CD4-positive, alpha-beta memory T cell (primary cell): ENCODE data around the gene FNDC3B. TPM values are rescaled to one million over a fixed set of nuclear protein-coding genes. Genes with fewer than 3 reads are reported as not detected.
A peak's percentile ranks its signal among the peaks of the same experiment; 100 is the strongest.
"Not testable (repeated sequence)": the region's sequence is repeated elsewhere in the genome, so short reads cannot be mapped to it uniquely, and the experiment has no call there.

Source experiments
- CTCF ChIA-PET: fragments of 350-600 bp; sonication (Branson Sonifier 250); formaldehyde crosslinking; loops from one replicate; lab custom pipeline; 2021; ENCODE audit warnings: inconsistent platforms; ENCODE audit not compliant: partially characterized antibody; lab: Charles Lee
- POLR2A ChIA-PET: fragments of 350-600 bp; sonication (Branson Sonifier 250); formaldehyde crosslinking; loops from one replicate; lab custom pipeline; 2021; ENCODE audit not compliant: partially characterized antibody; lab: Charles Lee
- DNase-seq, 5 donors: peaks; one replicate each; pipeline versions ENCODE4 v3.0.0 to v3.0.0-alpha.2; 2020 to 2022; ENCODE audit warnings: mixed read lengths in 1 of 5
- H3K27ac ChIP-seq: one replicate; pipeline ENCODE4 v1.7.0; 2013; ENCODE audit warnings: low read depth, low read length
- H3K27me3 ChIP-seq: 2 replicates; pipeline ENCODE4 v1.7.0; 2013; ENCODE audit warnings: mild to moderate bottlenecking, low read length, moderate library complexity; ENCODE audit not compliant: insufficient read depth
- H3K36me3 ChIP-seq: 2 replicates; pipeline ENCODE4 v1.7.0; 2013; ENCODE audit warnings: mild to moderate bottlenecking, low read length, moderate library complexity; ENCODE audit not compliant: insufficient read depth
- H3K4me1 ChIP-seq: 2 replicates; pipeline ENCODE4 v1.7.0; 2013; ENCODE audit warnings: mild to moderate bottlenecking, low read length, moderate library complexity; ENCODE audit not compliant: insufficient read depth
- H3K4me3 ChIP-seq, 2 donors: one replicate each; pipeline ENCODE4 v1.7.0; 2013; ENCODE audit warnings: low read length in 2 of 2, mild to moderate bottlenecking in 1 of 2
- H3K9me3 ChIP-seq, 2 donors: one replicate each; pipeline ENCODE4 v1.7.0; 2013; ENCODE audit warnings: low read length in 2 of 2, control low read depth in 1 of 2; ENCODE audit not compliant: control insufficient read depth in 1 of 2
- H3K27ac Mint-ChIP-seq, 7 donors: one replicate each; pipeline ENCODE4 v1.8.0; 2020 to 2021; ENCODE audit warnings: mixed read lengths in 7 of 7, mild to moderate bottlenecking in 6 of 7, inconsistent platforms in 3 of 7, moderate library complexity in 3 of 7
- H3K27me3 Mint-ChIP-seq, 2 donors: one replicate each; pipeline ENCODE4 v1.8.0; 2020 to 2021; ENCODE audit warnings: mixed read lengths in 2 of 2
- H3K36me3 Mint-ChIP-seq, 2 donors: one replicate each; pipeline ENCODE4 v1.8.0; 2020 to 2021; ENCODE audit warnings: mixed read lengths in 2 of 2, inconsistent platforms in 1 of 2, mild to moderate bottlenecking in 1 of 2
- H3K4me1 Mint-ChIP-seq, 4 donors: one replicate each; pipeline ENCODE4 v1.8.0; 2020 to 2021; ENCODE audit warnings: mixed read lengths in 4 of 4, mild to moderate bottlenecking in 1 of 4
- H3K4me3 Mint-ChIP-seq, 8 donors: one replicate each; pipeline ENCODE4 v1.8.0; 2020 to 2021; ENCODE audit warnings: mixed read lengths in 8 of 8, mild to moderate bottlenecking in 7 of 8, moderate library complexity in 6 of 8, inconsistent platforms in 3 of 8
- H3K9me3 Mint-ChIP-seq, 8 donors: one replicate each; pipeline ENCODE4 v1.8.0; 2020 to 2021; ENCODE audit warnings: mixed read lengths in 8 of 8, mild to moderate bottlenecking in 5 of 8, inconsistent platforms in 3 of 8, moderate library complexity in 1 of 8
- intact Hi-C: fragments of 100-400 bp; cut with micrococcal nuclease; formaldehyde crosslinking; loops from one replicate; pipeline ENCODE4 v1.15.1; 2023
- polyA plus RNA-seq, 2 donors: library from polyadenylated mRNA; unstranded; fragments of 300-500 nt; fragmentation: Illumina TruSeq; gene quantifications; one replicate each; pipeline ENCODE4 v1.2.3, GENCODE V29; 2021
- total RNA-seq, 2 experiments: library from RNA; stranded (reverse); gene quantifications; one replicate each; pipeline ENCODE4 v1.2.3, GENCODE V29; 2021

FNDC3B gene
- total and polyA plus RNA-seq, 4 experiments from 2014 or later, result 10.9 to 18.2 (median 14.8) TPM

GRCh38 chr3:172093581-172094443, 54.4 kb downstream of the FNDC3B start:
- H3K36me3 Mint-ChIP-seq, H3K9me3 ChIP-seq, H3K9me3 Mint-ChIP-seq, DNase-seq, intact Hi-C loops, H3K27me3 ChIP-seq, H3K4me3 ChIP-seq, H3K4me3 Mint-ChIP-seq, H3K27me3 Mint-ChIP-seq, H3K27ac ChIP-seq, H3K36me3 ChIP-seq: not testable (repeated sequence)
- POLR2A ChIA-PET, result interaction anchor here (0.7 to 0.9 kb wide), 2 partner anchors 12 to 1021 kb away, joined by 3 read pairs; no protein-coding TSS in a partner anchor
- CTCF ChIA-PET, result interaction anchor here (1.3 kb wide), 1 partner anchor 239 kb away, joined by 5 read pairs; no protein-coding TSS in a partner anchor
- H3K27ac Mint-ChIP-seq, result peak overlapping the region in 1 of 7 donors; percentile 4
- peaks cover 23 to 44% (median 32%) of the 10 kb centered on the region in 4 donors for H3K4me1 Mint-ChIP-seq
- peaks cover 18% of the 10 kb centered on the region for H3K4me1 ChIP-seq

DNA sequence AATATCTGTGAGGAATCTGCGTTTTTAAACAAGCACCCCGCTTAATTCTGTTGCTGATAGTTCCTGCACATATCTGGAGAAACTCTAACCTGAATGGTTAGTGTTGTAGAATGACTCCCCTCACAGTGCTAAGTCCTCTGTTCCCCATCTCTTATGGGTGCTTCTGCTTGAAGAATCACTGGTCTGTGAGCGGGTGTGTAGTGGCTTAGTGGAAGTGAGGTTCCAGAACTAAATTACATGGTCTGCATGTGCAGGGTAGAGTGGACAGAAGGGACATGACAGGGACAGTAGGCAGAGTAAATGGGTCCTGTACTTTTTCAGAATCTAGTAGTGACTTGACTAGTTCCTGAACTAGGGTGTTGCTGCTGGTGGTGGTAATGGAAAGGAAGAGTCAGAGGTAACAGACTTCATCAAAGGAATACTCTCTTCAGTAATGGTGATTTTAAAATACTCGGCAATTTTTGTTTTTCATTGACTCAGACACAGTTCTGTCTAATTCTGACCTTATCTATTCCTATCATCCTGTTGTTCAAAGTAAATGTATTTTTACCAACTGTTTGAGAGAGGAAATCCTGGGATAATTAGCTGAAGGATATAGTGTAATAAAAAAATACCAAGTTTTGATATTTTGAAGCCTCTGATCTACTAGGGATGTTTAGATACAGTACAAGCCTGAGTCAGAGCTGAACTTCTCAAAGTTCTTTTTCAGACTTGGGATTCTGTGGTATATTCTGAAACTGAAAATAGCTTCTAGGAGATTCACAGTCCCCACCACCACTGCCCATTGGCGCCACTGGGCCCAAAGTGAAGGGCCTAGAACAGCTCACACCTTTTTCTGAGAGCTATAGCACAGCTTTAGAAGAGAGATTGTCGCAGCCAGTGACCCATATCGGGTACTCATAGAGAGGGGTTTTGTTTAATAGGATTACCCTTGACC, 55.5 kb downstream of the FNDC3B start:
- Histone ChIP-seq H3K27ac (no peak overlapping the region), H3K9me3 (no peaks in the 10 kb centered on the region), H3K36me3 (no peaks in the 10 kb centered on the region), H3K4me1 (peaks cover 27% of the 10 kb centered on the region), H3K4me3 (no peak overlapping the region), H3K27me3 (no peaks in the 10 kb centered on the region)
- ChIA-PET CTCF (no interaction called here), POLR2A (no interaction called here)
- intact Hi-C loops, result no loop called here
- no peak for DNase-seq
- H3K27ac Mint-ChIP-seq, result peak overlapping the region in 5 of 7 donors; percentile 23 to 38 (median 34)
- no peaks in the 10 kb centered on the region for H3K9me3 Mint-ChIP-seq
- peak overlapping the region in 2 of 8 donors; percentile 1 to 37 for H3K4me3 Mint-ChIP-seq
- no peaks in the 10 kb centered on the region for H3K27me3 Mint-ChIP-seq
- H3K36me3 Mint-ChIP-seq, result peaks cover 1 to 3% of the 10 kb centered on the region in 2 donors
- peaks cover 31 to 52% (median 41%) of the 10 kb centered on the region in 4 donors for H3K4me1 Mint-ChIP-seq

DNA sequence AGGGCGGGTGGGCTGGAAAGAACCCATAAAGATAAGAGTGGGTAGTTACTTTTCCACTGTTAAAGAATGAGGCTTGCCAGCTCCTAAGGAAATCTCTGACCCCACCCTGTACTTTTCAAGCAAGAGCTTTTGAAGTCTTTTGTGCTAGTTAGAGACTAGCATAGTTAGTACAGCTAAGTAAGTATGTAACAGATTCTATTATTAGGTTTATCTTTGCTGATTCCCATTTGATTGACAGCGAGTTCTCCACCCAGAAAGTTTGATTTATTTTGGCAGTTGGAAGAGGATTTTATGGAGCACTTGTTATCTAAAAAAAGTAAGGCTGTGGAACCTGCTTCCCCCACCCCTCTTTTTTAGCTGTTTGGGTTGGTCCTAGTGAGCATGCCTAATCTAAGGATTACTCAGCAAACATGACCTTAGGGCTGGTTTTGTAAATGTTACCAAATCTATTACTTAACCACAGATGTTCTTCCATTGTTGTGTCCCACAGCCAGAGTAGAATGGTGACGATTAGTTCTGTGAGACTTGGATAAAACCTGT, 57.6 kb downstream of the FNDC3B start:
- Histone ChIP-seq H3K4me3 (no peak overlapping the region), H3K27ac (no peak overlapping the region), H3K9me3 (no peaks in the 10 kb centered on the region), H3K4me1 (peaks cover 38% of the 10 kb centered on the region), H3K27me3 (no peaks in the 10 kb centered on the region), H3K36me3 (no peaks in the 10 kb centered on the region)
- no peak for DNase-seq
- intact Hi-C loops, result no loop called here
- Mint-ChIP-seq H3K27ac (no peak overlapping the region), H3K9me3 (no peaks in the 10 kb centered on the region), H3K36me3 (peaks cover 1 to 3% of the 10 kb centered on the region in 2 donors), H3K27me3 (no peaks in the 10 kb centered on the region), H3K4me3 (peak overlapping the region in 1 of 8 donors; percentile 31), H3K4me1 (peaks cover 28 to 59% (median 47%) of the 10 kb centered on the region in 4 donors)
- ChIA-PET CTCF (interaction anchor here (1.3 to 1.4 kb wide), 2 partner anchors 10 to 62 kb away, joined by 3 to 4 read pairs; no protein-coding TSS in a partner anchor), POLR2A (interaction anchor here (1.7 kb wide), 1 partner anchor 10 kb away, joined by 10 read pairs; no protein-coding TSS in a partner anchor)

DNA sequence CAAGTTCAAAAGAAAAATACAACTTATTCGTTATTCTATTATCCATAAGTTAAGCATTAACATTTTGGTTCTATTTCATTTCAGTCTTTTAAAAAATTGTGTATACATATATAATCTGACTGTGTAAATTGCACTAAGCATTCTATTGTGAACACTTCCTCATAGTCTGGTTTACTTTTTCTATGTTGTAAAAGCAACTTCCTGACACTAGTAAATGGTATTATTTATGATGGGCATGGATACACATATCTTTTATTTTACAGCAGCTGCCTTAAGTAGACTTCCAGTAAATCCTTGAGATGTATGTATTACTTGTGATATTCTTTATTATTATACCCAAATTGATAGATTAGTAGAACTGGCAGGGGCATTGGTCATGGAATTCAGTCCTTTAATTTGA, 58.2 kb downstream of the FNDC3B start:
- Mint-ChIP-seq H3K4me3 (no peak overlapping the region), H3K36me3 (peaks cover 1 to 3% of the 10 kb centered on the region in 2 donors), H3K27me3 (no peaks in the 10 kb centered on the region), H3K4me1 (peaks cover 35 to 59% (median 51%) of the 10 kb centered on the region in 4 donors), H3K27ac (no peak overlapping the region), H3K9me3 (no peaks in the 10 kb centered on the region)
- Histone ChIP-seq H3K4me1 (peaks cover 44% of the 10 kb centered on the region), H3K27ac (no peak overlapping the region), H3K27me3 (no peaks in the 10 kb centered on the region), H3K9me3 (no peaks in the 10 kb centered on the region), H3K36me3 (no peaks in the 10 kb centered on the region), H3K4me3 (no peak overlapping the region)
- no peak for DNase-seq
- CTCF ChIA-PET, result no interaction called here
- intact Hi-C loops, result no loop called here
- POLR2A ChIA-PET, result interaction anchor here (1.7 kb wide), 1 partner anchor 9 kb away, joined by 10 read pairs; no protein-coding TSS in a partner anchor

DNA sequence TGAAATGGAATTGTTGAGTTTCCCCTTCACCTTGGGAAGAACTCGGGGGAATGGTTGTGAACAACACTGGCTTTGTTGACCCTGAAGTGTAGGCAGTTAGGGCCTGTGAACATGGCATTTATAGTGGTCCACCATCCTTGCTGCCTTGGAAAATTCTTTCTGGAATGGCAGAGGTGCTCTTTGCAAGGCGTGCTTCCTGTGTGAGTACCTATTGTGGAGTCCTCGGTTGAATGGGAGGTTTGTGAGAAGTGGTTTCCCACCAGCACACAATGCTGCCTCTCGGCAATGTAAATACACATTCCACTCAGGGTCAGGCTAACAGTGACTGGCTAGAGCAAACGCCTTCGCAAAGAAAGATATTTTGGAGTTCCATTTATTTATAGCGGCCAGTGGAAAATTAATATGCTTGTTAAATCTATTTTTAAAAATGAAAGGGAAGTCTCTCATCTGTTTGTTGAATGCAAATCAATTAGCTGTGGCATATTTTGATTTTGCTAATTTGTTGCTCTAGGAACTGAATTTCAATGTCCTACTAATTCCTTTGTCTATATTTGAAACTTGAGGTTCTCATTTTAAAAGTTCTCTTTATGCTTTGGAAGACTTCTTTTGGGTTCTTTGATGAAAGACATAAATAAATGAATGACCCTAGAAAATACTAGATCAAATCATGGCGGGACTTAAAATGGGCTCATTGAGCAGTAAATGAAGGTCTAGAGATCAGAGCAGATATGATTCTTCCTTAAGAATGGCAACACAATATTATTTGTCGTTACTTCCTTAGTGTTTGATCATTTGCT, 59.5 kb downstream of the FNDC3B start:
- POLR2A ChIA-PET, result no interaction called here

GRCh38 chr3:172099495-172099808, 60.1 kb downstream of the FNDC3B start:
- no peak for DNase-seq
- Histone ChIP-seq H3K36me3 (no peaks in the 10 kb centered on the region), H3K27ac (no peak overlapping the region), H3K9me3 (no peaks in the 10 kb centered on the region), H3K27me3 (no peaks in the 10 kb centered on the region), H3K4me1 (peaks cover 60% of the 10 kb centered on the region), H3K4me3 (no peak overlapping the region)
- intact Hi-C loops, result no loop called here
- CTCF ChIA-PET, result no interaction called here
- peak overlapping the region in 3 of 7 donors; percentile 1 to 68 (median 18) for H3K27ac Mint-ChIP-seq
- peaks cover 43 to 77% (median 67%) of the 10 kb centered on the region in 4 donors for H3K4me1 Mint-ChIP-seq
- H3K27me3 Mint-ChIP-seq, result no peaks in the 10 kb centered on the region
- POLR2A ChIA-PET, result interaction anchor here (1.0 kb wide), 1 partner anchor 33 kb away, joined by 3 read pairs; no protein-coding TSS in a partner anchor
- H3K36me3 Mint-ChIP-seq, result peaks cover 1 to 3% of the 10 kb centered on the region in 2 donors
- peak overlapping the region in 3 of 8 donors; percentile 1 to 35 (median 29) for H3K4me3 Mint-ChIP-seq
- H3K9me3 Mint-ChIP-seq, result no peaks in the 10 kb centered on the region

More for the DNA sequence above, 59.5 kb downstream of the FNDC3B start:
- CTCF ChIA-PET, result no interaction called here
- Histone ChIP-seq H3K4me3 (no peak overlapping the region), H3K9me3 (no peaks in the 10 kb centered on the region), H3K27me3 (no peaks in the 10 kb centered on the region), H3K27ac (no peak overlapping the region), H3K4me1 (peaks cover 57% of the 10 kb centered on the region), H3K36me3 (no peaks in the 10 kb centered on the region)
- peaks cover 1 to 3% of the 10 kb centered on the region in 2 donors for H3K36me3 Mint-ChIP-seq
- H3K4me3 Mint-ChIP-seq, result peak overlapping the region in 3 of 8 donors; percentile 1 to 35 (median 29)
- H3K9me3 Mint-ChIP-seq, result no peaks in the 10 kb centered on the region
- DNase-seq, result no peak
- H3K27ac Mint-ChIP-seq, result peak overlapping the region in 2 of 7 donors; percentile 18 to 68
- H3K4me1 Mint-ChIP-seq, result peaks cover 44 to 72% (median 63%) of the 10 kb centered on the region in 4 donors
- intact Hi-C loops, result loop anchor here (1.0 kb wide), 1 partner anchor 7 kb away; no protein-coding TSS in a partner anchor
- H3K27me3 Mint-ChIP-seq, result no peaks in the 10 kb centered on the region
